DMS153 treated with DMSO at 0.1 percent for 48 hours (cell line): ENCODE measurements around the gene CLMP.

Experiments used
- DNase-seq: peaks from one replicate; lab custom pipeline; 2025; ENCODE audit not compliant: unreplicated experiment; lab: John Stamatoyannopoulos, UW

CLMP gene

GRCh38 chr11:123191939-123192338 lies 3.1 kb downstream of the CLMP start:
- DNase-seq = no peak

DNA sequence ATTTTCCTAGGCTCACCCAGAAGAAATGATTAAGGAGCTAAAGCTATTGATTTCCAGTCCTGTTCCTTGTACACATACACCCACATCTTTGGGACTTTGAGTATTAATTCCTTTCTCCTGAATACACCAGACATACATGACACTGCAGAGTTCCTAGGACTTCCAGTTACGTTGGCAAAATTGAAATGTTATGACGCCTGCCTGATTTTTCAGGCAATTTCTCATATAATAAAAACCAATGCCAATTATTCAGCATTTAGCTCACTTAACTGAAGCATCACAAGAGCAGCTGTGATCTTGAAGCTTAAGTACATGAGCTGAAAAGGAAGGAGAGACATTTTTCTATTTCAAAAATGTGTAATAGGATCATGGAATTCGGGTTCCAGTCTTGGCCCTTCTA lies 4.5 kb downstream of the CLMP start:
- DNase-seq = no peak

- DNase-seq = no peak
These were observed 6.4 kb downstream of the CLMP start for GRCh38 chr11:123188508-123189165.

GRCh38 chr11:123187665-123188507 lies 7.2 kb downstream of the CLMP start:
- no peak for DNase-seq

- no peak for DNase-seq
These were observed 7.8 kb downstream of the CLMP start for GRCh38 chr11:123187248-123187647.

DNA sequence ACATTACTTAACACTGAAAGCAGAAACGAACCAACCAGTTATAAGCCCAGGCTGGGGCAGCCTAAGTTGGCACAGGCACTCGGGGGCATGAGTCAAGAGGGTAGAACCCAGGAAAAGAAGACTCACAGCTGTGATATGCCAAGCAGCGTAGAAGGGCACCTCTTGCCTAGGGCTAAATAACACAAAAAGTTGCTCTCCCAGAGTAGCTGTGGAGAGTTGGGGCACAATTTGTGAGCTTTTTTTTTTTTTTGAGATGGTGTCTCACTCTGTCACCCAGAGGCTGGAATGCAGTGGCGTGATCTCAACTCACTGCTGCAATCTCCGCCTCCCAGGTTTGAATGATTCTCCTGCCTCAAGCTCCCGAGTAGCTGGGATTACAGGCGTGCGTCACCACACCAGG lies 8.8 kb downstream of the CLMP start:
- no peak for DNase-seq

- no peak for DNase-seq
These were observed 9.7 kb downstream of the CLMP start for GRCh38 chr11:123185326-123185725.

DNA sequence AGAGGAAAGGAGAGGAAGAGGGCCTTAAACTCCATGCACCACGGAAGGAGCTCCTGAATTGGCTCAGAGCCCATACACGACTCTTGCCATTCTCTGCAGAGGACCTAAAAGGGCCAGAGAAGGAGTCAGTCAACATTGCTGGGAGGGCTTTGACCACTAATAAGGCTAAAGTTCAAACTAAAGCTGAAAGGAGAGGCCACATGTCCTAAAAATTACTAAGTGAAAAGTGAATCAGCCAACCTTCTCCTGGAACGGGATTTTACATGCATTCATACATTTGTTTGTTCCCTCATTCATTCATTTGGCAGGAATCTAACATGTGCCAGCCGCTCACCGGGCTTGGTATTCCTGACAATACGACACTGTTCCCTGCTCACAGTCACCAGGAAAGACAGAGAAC lies 10.5 kb downstream of the CLMP start:
- no peak for DNase-seq

- DNase-seq = no peak
These were observed 11.5 kb downstream of the CLMP start for GRCh38 chr11:123183391-123184099.

DNA sequence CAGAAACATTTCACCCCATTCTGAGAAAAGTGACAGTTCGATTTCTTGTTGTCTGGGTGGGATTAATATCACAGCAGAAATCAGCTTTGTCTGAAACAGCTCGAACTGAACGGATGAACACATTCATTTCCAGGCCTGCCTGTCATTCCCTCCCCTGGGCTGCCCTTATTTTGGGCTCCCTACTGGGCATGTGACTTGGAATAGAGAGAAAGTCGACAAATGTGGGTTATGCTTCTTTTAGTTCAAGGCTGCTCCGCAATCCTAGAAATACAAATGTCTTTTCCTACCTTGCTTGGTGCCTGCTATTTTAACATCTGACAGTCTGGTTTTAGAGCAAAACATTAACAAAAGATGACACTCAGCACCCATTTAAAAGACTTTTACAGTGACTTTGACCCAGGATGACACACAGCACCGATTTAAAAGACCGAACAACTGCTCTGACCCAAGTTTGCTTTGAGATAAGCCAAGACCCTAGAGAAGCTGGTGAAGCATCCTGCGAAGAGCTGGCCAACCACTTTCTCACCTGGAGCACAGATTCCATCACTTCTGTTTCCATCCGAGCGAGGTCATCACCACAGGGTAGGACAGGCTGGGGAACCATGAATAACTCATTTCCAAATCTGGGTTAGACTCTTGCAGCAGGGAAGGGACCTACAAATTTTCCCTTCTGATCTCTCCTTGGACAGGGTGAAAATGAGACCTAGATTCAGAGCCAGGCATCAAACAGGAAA lies 13.1 kb downstream of the CLMP start:
- DNase-seq = no peak

- no peak for DNase-seq
These were observed 14.0 kb downstream of the CLMP start for GRCh38 chr11:123181075-123181474.

DNA sequence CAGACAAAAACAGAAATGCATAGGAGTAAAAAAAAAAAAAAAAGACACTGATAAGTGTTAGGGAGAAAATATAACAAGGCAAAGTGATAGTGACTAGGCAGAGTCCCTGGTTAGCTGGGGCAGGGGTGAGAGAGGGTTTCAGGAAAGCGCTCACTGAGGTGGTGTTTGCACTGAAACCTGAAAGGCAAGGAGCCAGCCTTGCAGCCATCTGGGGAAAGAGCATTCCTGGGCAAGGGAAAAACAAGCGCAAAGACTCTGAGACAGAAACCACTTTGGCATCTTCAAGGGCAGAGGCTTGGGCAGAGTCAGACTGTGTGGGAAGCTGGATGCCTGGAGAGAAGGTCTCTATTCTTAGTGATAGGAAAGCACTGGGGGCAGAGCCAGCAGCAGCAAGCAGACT lies 14.5 kb downstream of the CLMP start:
- no peak for DNase-seq

- DNase-seq = no peak
These were observed 14.9 kb downstream of the CLMP start for GRCh38 chr11:123180166-123180565.

GRCh38 chr11:123179586-123179985 lies 15.5 kb downstream of the CLMP start:
- DNase-seq = no peak

DNA sequence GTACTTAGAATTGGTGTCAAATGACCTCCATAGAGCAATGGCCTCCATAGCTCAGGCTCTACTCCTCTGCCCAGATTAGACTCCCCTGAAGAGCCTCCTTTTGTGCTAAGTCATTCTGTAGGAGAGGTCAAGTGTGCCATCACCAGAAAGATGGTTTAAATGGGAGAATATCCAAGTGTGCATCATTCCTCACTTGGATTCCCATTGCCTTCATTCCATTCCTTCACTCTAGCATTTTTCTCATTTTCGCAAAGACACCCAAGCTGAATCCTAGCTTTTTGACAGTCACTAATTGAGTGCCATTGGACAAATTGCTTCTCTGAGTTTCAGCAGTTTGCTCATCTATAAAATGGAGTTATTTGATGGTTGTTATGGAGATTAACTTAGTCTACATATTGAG lies 16.9 kb downstream of the CLMP start:
- no peak for DNase-seq

DNA sequence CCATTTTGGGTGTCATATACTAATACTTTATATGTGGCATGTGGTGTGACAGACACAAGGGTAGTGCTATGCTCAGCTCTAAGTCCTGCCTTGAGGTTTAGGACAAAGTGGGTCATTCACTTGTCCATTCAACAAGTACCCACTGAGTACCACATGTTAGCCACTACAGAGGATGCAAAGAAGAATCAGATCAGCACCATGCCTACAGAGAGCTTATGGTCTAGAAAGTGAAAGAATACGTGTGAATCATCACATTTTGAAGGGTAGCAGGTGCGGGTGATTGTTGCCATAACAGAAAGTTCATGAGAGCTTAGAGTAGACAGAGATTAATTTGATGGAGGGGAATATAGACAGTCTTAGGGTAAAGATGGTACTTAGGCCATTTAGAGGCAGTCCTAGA lies 18.3 kb downstream of the CLMP start:
- no peak for DNase-seq

DNA sequence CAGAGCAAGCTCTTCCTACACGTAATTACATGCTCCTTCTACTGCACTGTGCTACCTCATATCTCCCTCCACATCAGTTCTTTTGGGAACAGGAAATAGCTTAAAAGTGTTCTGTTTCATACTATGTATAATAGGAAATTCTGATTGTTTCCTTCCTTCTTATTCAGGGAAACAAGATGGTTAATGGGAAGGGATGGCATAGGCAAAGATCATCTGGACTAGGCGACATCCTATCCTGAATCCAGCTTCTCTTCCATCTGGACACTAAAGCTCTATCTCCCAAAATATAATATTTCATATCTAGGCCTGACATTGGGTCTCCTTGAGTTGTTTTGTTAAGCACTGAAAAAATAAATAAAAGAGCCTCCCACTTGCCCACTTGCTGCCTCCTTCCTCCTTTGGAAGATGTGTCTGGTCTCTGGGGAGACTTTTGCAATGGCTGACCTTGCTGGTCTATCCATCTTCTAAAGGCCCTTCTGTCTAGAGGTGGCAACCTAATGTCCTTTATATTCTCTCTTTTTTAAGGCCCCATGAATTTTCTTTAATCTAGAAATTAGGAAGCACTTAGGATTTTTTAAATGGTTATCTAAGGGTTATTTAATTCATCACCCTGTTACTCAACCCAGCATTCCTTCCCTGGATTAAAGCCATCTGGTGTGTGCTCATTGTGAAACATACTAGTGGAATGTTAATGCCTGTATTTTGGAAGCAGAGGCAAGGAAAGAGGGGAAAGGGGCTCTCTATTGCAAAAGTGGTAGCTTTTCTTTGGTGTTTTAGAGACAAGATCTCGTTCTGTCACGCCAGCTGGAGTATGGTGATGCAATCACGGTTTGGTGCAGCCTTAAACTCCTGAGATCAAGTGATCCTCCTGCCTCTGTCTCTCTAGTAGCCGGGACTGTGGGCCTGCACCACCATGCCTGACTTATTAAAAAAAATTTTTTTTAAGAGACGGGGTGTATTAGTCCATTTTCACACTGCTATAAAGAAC lies 20.6 kb downstream of the CLMP start:
- no peak for DNase-seq

GRCh38 chr11:123173856-123174186 lies 21.2 kb downstream of the CLMP start:
- DNase-seq = no peak

- DNase-seq = no peak
These were observed 21.8 kb downstream of the CLMP start for GRCh38 chr11:123173040-123173855.
